Measurements from ENCODE around the gene CLCNKB.
A peak's percentile ranks its signal among the peaks of the same experiment; 100 is the strongest.
"Not testable (repeated sequence)": the region's sequence is repeated elsewhere in the genome, so short reads cannot be mapped to it uniquely, and the experiment has no call there.

CLCNKB gene

DNA sequence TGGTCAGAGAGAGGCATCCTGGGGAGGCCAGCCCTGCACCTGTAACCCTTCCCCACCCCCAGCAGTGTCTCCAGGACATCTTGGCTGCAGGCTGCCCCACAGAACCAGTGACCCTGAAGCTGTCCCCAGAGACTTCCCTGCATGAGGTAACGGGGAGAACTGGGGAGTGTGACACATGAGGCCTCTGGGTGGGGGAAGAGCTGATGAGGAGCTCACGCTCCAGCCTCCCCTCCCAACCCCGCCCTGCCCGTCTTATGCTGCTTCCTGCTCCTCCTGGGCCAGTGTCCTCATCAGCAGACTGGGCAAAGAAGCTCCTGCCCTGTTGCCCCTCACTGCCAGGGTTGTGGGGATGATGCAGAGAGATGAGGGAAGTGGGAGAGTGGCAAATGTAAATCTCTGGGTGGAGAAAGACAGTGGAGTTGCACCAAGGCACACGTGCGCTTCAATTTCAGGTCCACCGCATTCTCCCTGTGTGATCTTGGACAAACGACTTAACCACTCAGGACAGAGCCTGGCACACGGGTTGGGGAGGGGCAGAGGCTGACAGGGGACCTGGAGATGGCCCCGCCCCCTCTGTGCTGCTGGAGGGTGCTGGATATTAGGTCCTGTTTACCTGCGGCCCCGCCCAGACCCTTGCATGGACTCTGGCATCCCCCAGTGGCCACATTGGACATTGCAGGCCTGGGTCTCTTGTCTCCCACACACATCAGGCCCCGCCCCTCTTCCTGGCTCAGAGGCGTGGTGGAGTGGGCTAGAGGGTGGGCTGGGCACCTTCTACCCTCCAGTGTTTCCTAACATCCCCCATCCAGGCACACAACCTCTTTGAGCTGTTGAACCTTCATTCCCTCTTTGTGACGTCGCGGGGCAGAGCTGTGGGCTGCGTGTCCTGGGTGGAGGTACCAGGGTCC, 12.3 kb downstream of the CLCNKB start:
- TF ChIP-seq, protein P1, sequence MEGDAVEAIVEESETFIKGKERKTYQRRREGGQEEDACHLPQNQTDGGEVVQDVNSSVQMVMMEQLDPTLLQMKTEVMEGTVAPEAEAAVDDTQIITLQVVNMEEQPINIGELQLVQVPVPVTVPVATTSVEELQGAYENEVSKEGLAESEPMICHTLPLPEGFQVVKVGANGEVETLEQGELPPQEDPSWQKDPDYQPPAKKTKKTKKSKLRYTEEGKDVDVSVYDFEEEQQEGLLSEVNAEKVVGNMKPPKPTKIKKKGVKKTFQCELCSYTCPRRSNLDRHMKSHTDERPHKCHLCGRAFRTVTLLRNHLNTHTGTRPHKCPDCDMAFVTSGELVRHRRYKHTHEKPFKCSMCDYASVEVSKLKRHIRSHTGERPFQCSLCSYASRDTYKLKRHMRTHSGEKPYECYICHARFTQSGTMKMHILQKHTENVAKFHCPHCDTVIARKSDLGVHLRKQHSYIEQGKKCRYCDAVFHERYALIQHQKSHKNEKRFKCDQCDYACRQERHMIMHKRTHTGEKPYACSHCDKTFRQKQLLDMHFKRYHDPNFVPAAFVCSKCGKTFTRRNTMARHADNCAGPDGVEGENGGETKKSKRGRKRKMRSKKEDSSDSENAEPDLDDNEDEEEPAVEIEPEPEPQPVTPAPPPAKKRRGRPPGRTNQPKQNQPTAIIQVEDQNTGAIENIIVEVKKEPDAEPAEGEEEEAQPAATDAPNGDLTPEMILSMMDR (conservative IDR thresholded peaks at IDR 0.05; ENCODE audit: low read depth, low read length) = peak; percentile 94
- H3K4me3 ChIP-seq (ENCODE audit: low read depth, low read length) = no peak overlapping the region
- peak; percentile 84 for DNase-seq (ENCODE audit: low read depth)

DNA sequence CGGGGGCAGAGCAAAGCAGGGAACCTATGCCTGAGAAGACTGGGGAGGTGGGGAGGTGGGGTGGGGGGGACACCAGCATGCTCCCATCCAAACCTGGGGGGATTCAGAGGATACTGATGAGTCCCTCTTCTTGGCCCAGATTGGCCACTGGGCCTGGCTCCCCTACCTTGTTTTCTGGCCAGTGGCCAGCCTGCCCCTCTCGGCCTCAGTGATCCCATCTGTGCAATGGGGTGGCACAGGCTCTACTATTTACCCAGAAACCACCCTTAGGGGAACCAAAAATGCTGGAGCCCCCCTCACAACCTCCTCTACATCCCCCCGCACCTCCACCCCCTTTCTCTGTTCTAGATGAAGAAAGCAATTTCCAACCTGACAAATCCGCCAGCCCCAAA, 12.9 kb downstream of the CLCNKB start:
- not testable (repeated sequence) for H3K4me3 ChIP-seq (ENCODE audit: low read depth, low read length); DNase-seq (ENCODE audit: low read depth)

DNA sequence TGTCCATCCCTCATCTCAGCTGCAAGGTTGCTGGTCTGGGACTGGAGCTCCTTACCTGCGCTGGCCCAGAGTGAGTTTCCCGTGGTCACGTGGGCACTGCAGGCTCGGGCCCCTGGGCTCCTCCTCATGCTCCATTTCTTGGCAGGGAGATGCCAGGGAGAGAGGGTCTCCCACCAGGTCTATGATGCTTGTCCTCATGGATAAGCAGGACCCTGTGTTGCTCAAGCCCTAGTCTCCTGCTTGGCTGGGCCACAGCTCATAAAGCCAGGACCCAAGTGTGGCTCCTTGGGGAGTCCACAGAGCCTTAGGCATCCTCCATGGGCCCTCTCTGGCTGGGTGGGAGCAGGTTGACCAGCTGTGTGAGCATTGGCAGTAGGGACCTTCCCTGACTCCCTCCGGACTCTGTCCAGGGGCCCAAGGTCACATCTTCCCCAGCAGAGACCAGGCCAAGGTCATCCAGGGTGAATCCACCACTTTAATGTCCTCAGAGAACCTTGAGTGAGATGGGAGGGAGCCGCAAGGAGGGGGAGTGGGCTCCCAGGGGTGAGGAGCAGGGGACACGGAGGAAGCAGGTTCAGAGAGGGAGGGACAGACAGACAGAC, 13.8 kb downstream of the CLCNKB start:
- H3K4me3 ChIP-seq (ENCODE audit: low read depth, low read length); DNase-seq (ENCODE audit: low read depth): not testable (repeated sequence)

DNA sequence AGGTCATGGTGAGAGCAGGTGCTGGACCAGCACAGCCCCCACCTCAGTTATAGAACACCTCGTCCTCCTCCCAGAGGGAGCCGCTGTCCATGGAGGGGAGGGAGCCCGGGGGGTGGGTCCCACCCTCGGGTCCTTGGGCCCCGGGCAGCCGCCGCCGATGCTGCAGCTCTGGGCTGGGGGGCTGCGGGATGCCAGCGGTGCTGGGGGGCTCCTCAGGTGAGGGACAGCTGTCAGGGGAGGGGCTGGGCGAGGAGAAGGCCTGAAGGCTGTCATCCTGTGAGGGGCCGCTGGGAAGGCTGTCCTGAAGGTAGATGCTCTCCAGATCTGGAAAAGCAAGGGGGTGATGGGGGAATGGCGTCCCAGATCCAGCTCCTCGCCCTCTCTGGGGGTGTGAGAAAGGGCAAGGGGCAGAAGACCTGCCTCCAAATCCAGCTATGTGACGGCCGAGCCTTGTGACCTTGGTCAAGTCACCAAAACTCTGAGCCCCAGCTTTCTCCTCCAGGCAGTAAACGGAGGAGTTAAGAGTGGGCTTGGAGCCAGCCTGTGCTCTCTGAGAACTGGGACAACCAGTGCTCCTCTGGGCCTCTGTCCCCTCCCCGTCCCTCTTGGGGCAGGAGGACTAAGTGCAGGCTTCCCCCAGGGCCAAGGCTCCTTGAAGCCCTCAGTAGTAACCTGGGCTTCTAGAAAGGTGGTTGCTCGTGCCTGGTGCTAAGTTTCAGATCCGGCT, 15.0 kb downstream of the CLCNKB start:
- H3K4me3 ChIP-seq (ENCODE audit: low read depth, low read length); DNase-seq (ENCODE audit: low read depth): not testable (repeated sequence)

- TF ChIP-seq, protein P1 (conservative IDR thresholded peaks at IDR 0.05; ENCODE audit: low read depth, low read length) = no peak
- H3K4me3 ChIP-seq (ENCODE audit: low read depth, low read length) = no peak overlapping the region
- DNase-seq (ENCODE audit: low read depth) = no peak
Observed at GRCh38 chr1:16061266-16061665, 17.7 kb downstream of the CLCNKB start.

GRCh38 chr1:16061989-16062686, 18.6 kb downstream of the CLCNKB start:
- not testable (repeated sequence) for H3K4me3 ChIP-seq (ENCODE audit: low read depth, low read length); DNase-seq (ENCODE audit: low read depth)

- H3K4me3 ChIP-seq (ENCODE audit: low read depth, low read length); DNase-seq (ENCODE audit: low read depth): not testable (repeated sequence)
Observed at GRCh38 chr1:16062687-16063075, 19.1 kb downstream of the CLCNKB start.

GRCh38 chr1:16063226-16063829, 19.7 kb downstream of the CLCNKB start:
- TF ChIP-seq, protein P1 (conservative IDR thresholded peaks at IDR 0.05; ENCODE audit: low read depth, low read length) = no peak
- no peak for DNase-seq (ENCODE audit: low read depth)

DNA sequence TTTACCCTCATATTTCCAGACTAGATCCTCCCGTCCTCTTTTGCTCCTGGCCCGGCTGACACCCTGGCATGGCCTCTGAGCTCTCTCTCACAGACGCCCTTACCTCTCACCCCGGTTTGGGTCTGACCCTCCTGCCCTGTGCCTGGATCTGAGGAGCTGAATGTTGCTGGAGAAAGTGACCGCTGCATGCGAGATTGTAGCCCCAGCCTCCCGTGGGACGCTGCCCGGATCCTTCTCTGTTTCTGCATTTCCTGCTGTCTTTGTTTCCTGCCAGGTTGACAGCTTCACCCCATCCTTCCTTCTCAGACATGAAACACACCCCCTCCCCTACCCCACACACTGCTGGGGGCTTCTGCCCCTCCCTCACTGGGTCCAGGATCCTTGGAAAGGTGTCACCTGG, 20.3 kb downstream of the CLCNKB start:
- no peak overlapping the region for H3K4me3 ChIP-seq (ENCODE audit: low read depth, low read length)
- TF ChIP-seq, protein P1 (conservative IDR thresholded peaks at IDR 0.05; ENCODE audit: low read depth, low read length) = no peak
- no peak for DNase-seq (ENCODE audit: low read depth)

More at GRCh38 chr1:16063226-16063829, 19.7 kb downstream of the CLCNKB start:
- no peak overlapping the region for H3K4me3 ChIP-seq (ENCODE audit: low read depth, low read length)

Measured in choroid plexus epithelial cell (primary cell).